ENCODE data around the gene COL6A1. TPM values are rescaled to one million over a fixed set of nuclear protein-coding genes. Genes with fewer than 3 reads are reported as not detected.
A peak's percentile ranks its signal among the peaks of the same experiment; 100 is the strongest.

Gene COL6A1
- polyA plus RNA-seq, 2 donors, result 105 to 123 TPM

GRCh38 chr21:45988366-45989347 lies 7.1 kb downstream of the COL6A1 start:
- no peaks in the 10 kb centered on the region for H3K27me3 ChIP-seq (ENCODE audit: control insufficient read depth in 1 of 2, insufficient read depth in 2 of 2, low read length in 2 of 2)
- no peak overlapping the region for H3K4me3 ChIP-seq (ENCODE audit: low read depth in 1 of 2, low read length in 2 of 2)
- WGBS, 2 donors, result 75 to 83% methylated on average over 35 to 36 of the region's 36 CpGs
- peak overlapping the region in 1 of 2 donors; percentile 13 for H3K27ac ChIP-seq (ENCODE audit: low read depth in 2 of 2, low read length in 1 of 2)
- no peaks in the 10 kb centered on the region for H3K9me3 ChIP-seq (ENCODE audit: control insufficient read depth in 2 of 2, insufficient read depth in 1 of 2, low read depth in 1 of 2, low read length in 1 of 2)
- no peaks in the 10 kb centered on the region for H3K4me1 ChIP-seq (ENCODE audit: control insufficient read depth in 2 of 2, insufficient read depth in 2 of 2, low read length in 1 of 2)
- peaks cover 0 to 8% of the 10 kb centered on the region in 2 donors for H3K36me3 ChIP-seq (ENCODE audit: control insufficient read depth in 2 of 2, insufficient read depth in 2 of 2, low read length in 1 of 2)

- H3K36me3 ChIP-seq (ENCODE audit: control insufficient read depth in 2 of 2, insufficient read depth in 2 of 2, low read length in 1 of 2), result peaks cover 0 to 8% of the 10 kb centered on the region in 2 donors
- no peaks in the 10 kb centered on the region for H3K9me3 ChIP-seq (ENCODE audit: control insufficient read depth in 2 of 2, insufficient read depth in 1 of 2, low read depth in 1 of 2, low read length in 1 of 2)
- H3K27me3 ChIP-seq (ENCODE audit: control insufficient read depth in 1 of 2, insufficient read depth in 2 of 2, low read length in 2 of 2), result no peaks in the 10 kb centered on the region
- no peak overlapping the region for H3K4me3 ChIP-seq (ENCODE audit: low read depth in 1 of 2, low read length in 2 of 2)
- H3K4me1 ChIP-seq (ENCODE audit: control insufficient read depth in 2 of 2, insufficient read depth in 2 of 2, low read length in 1 of 2), result no peaks in the 10 kb centered on the region
- WGBS, 2 donors, result 87 to 88% methylated on average over 22 to 32 of the region's 32 CpGs
- no peak overlapping the region for H3K27ac ChIP-seq (ENCODE audit: low read depth in 2 of 2, low read length in 1 of 2)
These were observed 7.9 kb downstream of the COL6A1 start for GRCh38 chr21:45989355-45990048.

GRCh38 chr21:45990049-45990711 lies 8.6 kb downstream of the COL6A1 start:
- Histone ChIP-seq H3K4me3 (ENCODE audit: low read depth in 1 of 2, low read length in 2 of 2) (no peak overlapping the region), H3K9me3 (ENCODE audit: control insufficient read depth in 2 of 2, insufficient read depth in 1 of 2, low read depth in 1 of 2, low read length in 1 of 2) (no peaks in the 10 kb centered on the region), H3K27me3 (ENCODE audit: control insufficient read depth in 1 of 2, insufficient read depth in 2 of 2, low read length in 2 of 2) (no peaks in the 10 kb centered on the region), H3K4me1 (ENCODE audit: control insufficient read depth in 2 of 2, insufficient read depth in 2 of 2, low read length in 1 of 2) (no peaks in the 10 kb centered on the region), H3K27ac (ENCODE audit: low read depth in 2 of 2, low read length in 1 of 2) (peak overlapping the region in 1 of 2 donors; percentile 9), H3K36me3 (ENCODE audit: control insufficient read depth in 2 of 2, insufficient read depth in 2 of 2, low read length in 1 of 2) (peaks cover 0 to 13% of the 10 kb centered on the region in 2 donors)
- WGBS, 2 donors, result 82 to 88% methylated on average over 25 to 30 of the region's 30 CpGs

GRCh38 chr21:45990741-45991605 lies 9.4 kb downstream of the COL6A1 start:
- 84 to 86% methylated on average over 45 of the region's 45 CpGs for WGBS, 2 donors
- no peaks in the 10 kb centered on the region for H3K27me3 ChIP-seq (ENCODE audit: control insufficient read depth in 1 of 2, insufficient read depth in 2 of 2, low read length in 2 of 2)
- peak overlapping the region in 1 of 2 donors; percentile 16 for H3K27ac ChIP-seq (ENCODE audit: low read depth in 2 of 2, low read length in 1 of 2)
- no peak overlapping the region for H3K4me3 ChIP-seq (ENCODE audit: low read depth in 1 of 2, low read length in 2 of 2)
- H3K4me1 ChIP-seq (ENCODE audit: control insufficient read depth in 2 of 2, insufficient read depth in 2 of 2, low read length in 1 of 2), result no peaks in the 10 kb centered on the region
- no peaks in the 10 kb centered on the region for H3K9me3 ChIP-seq (ENCODE audit: control insufficient read depth in 2 of 2, insufficient read depth in 1 of 2, low read depth in 1 of 2, low read length in 1 of 2)
- H3K36me3 ChIP-seq (ENCODE audit: control insufficient read depth in 2 of 2, insufficient read depth in 2 of 2, low read length in 1 of 2), result peaks cover 0 to 11% of the 10 kb centered on the region in 2 donors

GRCh38 chr21:45991606-45992300 lies 10.2 kb downstream of the COL6A1 start:
- no peaks in the 10 kb centered on the region for H3K4me1 ChIP-seq (ENCODE audit: control insufficient read depth in 2 of 2, insufficient read depth in 2 of 2, low read length in 1 of 2)
- WGBS, 2 donors, result 79 to 81% methylated on average over 18 of the region's 18 CpGs
- no peak overlapping the region for H3K4me3 ChIP-seq (ENCODE audit: low read depth in 1 of 2, low read length in 2 of 2)
- no peaks in the 10 kb centered on the region for H3K27me3 ChIP-seq (ENCODE audit: control insufficient read depth in 1 of 2, insufficient read depth in 2 of 2, low read length in 2 of 2)
- H3K27ac ChIP-seq (ENCODE audit: low read depth in 2 of 2, low read length in 1 of 2), result peak overlapping the region; percentile 32 to 34
- H3K36me3 ChIP-seq (ENCODE audit: control insufficient read depth in 2 of 2, insufficient read depth in 2 of 2, low read length in 1 of 2), result peaks cover 0 to 15% of the 10 kb centered on the region in 2 donors
- H3K9me3 ChIP-seq (ENCODE audit: control insufficient read depth in 2 of 2, insufficient read depth in 1 of 2, low read depth in 1 of 2, low read length in 1 of 2), result no peaks in the 10 kb centered on the region

GRCh38 chr21:45992301-45993209 lies 11.0 kb downstream of the COL6A1 start:
- H3K27me3 ChIP-seq (ENCODE audit: control insufficient read depth in 1 of 2, insufficient read depth in 2 of 2, low read length in 2 of 2), result no peaks in the 10 kb centered on the region
- peaks cover 0 to 15% of the 10 kb centered on the region in 2 donors for H3K36me3 ChIP-seq (ENCODE audit: control insufficient read depth in 2 of 2, insufficient read depth in 2 of 2, low read length in 1 of 2)

GRCh38 chr21:45993210-45994085 lies 11.9 kb downstream of the COL6A1 start:
- Histone ChIP-seq H3K36me3 (ENCODE audit: control insufficient read depth in 2 of 2, insufficient read depth in 2 of 2, low read length in 1 of 2) (peaks cover 0 to 18% of the 10 kb centered on the region in 2 donors), H3K27ac (ENCODE audit: low read depth in 2 of 2, low read length in 1 of 2) (peak overlapping the region in 1 of 2 donors; percentile 66), H3K4me1 (ENCODE audit: control insufficient read depth in 2 of 2, insufficient read depth in 2 of 2, low read length in 1 of 2) (no peaks in the 10 kb centered on the region), H3K4me3 (ENCODE audit: low read depth in 1 of 2, low read length in 2 of 2) (no peak overlapping the region), H3K27me3 (ENCODE audit: control insufficient read depth in 1 of 2, insufficient read depth in 2 of 2, low read length in 2 of 2) (no peaks in the 10 kb centered on the region), H3K9me3 (ENCODE audit: control insufficient read depth in 2 of 2, insufficient read depth in 1 of 2, low read depth in 1 of 2, low read length in 1 of 2) (no peaks in the 10 kb centered on the region)
- WGBS, 2 donors, result 81 to 84% methylated on average over 43 to 44 of the region's 44 CpGs

More at GRCh38 chr21:45992301-45993209, 11.0 kb downstream of the COL6A1 start:
- WGBS, 2 donors, result 78% methylated on average over 32 of the region's 32 CpGs
- H3K9me3 ChIP-seq (ENCODE audit: control insufficient read depth in 2 of 2, insufficient read depth in 1 of 2, low read depth in 1 of 2, low read length in 1 of 2), result no peaks in the 10 kb centered on the region
- H3K27ac ChIP-seq (ENCODE audit: low read depth in 2 of 2, low read length in 1 of 2), result peak overlapping the region; percentile 32 to 44
- no peaks in the 10 kb centered on the region for H3K4me1 ChIP-seq (ENCODE audit: control insufficient read depth in 2 of 2, insufficient read depth in 2 of 2, low read length in 1 of 2)
- H3K4me3 ChIP-seq (ENCODE audit: low read depth in 1 of 2, low read length in 2 of 2), result no peak overlapping the region

Data from esophagus (tissue), 2 donors.